GM23338 (cell line): ENCODE measurements around the gene SLIT1. TPM values are rescaled to one million over a fixed set of nuclear protein-coding genes. Genes with fewer than 3 reads are reported as not detected.

Experiments used
- ATAC-seq: fragments of 200-7000 bp; cut with Tn5 transposase; 3 replicates; pipeline ENCODE4 v1.9.1; 2020
- DNase-seq: peaks from one replicate; pipeline ENCODE4 v3.0.0-alpha.2; 2015; ENCODE audit warnings: low spot score
- H2AFZ ChIP-seq: fragments of 200-600 bp; sonication (generic); 2 replicates; pipeline ENCODE4 v1.8.0; 2016; ENCODE audit warnings: antibody characterized with exemption, mild to moderate bottlenecking, moderate library complexity
- H3F3A ChIP-seq: fragments of 200-600 bp; sonication (generic); replicated peaks from 2 replicates; pipeline ENCODE4 v1.8.0; 2017; ENCODE audit warnings: antibody characterized with exemption, mixed run types, low read depth
- H3K27ac ChIP-seq: fragments of 200-600 bp; sonication (generic); 2 replicates; pipeline ENCODE4 v1.6.1; 2016; ENCODE audit warnings: low read depth
- H3K27me3 ChIP-seq: fragments of 200-600 bp; sonication (generic); 2 replicates; pipeline ENCODE4 v1.8.0; 2016; ENCODE audit warnings: mild to moderate bottlenecking, mixed run types, moderate library complexity; ENCODE audit not compliant: insufficient read depth
- H3K36me3 ChIP-seq: fragments of 200-600 bp; sonication (generic); 2 replicates; pipeline ENCODE4 v1.8.0; 2016; ENCODE audit warnings: mild to moderate bottlenecking; ENCODE audit not compliant: insufficient read depth
- H3K4me1 ChIP-seq: fragments of 200-600 bp; sonication (generic); 2 replicates; pipeline ENCODE4 v1.8.0; 2016; ENCODE audit warnings: mild to moderate bottlenecking, moderate library complexity; ENCODE audit not compliant: insufficient read depth
- H3K4me2 ChIP-seq: fragments of 200-600 bp; sonication (generic); 2 replicates; pipeline ENCODE4 v1.7.1; 2017; ENCODE audit warnings: mixed run types
- H3K4me3 ChIP-seq: fragments of 200-600 bp; sonication (generic); 2 replicates; pipeline ENCODE4 v1.6.1; 2016; ENCODE audit warnings: mixed run types
- H3K79me2 ChIP-seq: fragments of 200-600 bp; sonication (generic); replicated peaks from 2 replicates; pipeline ENCODE4 v1.8.0; 2017; ENCODE audit warnings: mild to moderate bottlenecking; ENCODE audit not compliant: insufficient read depth
- H3K9me2 ChIP-seq: fragments of 200-600 bp; sonication (generic); 2 replicates; pipeline ENCODE4 v1.8.0; 2017; ENCODE audit not compliant: insufficient read depth
- H4K20me1 ChIP-seq: fragments of 200-600 bp; sonication (generic); replicated peaks from 2 replicates; pipeline ENCODE4 v1.8.0; 2017; ENCODE audit warnings: mild to moderate bottlenecking; ENCODE audit not compliant: insufficient read depth
- H3K27ac Mint-ChIP-seq: 2 replicates; pipeline ENCODE4 v1.8.0; 2020; ENCODE audit warnings: inconsistent platforms, mild to moderate bottlenecking, moderate library complexity, mixed read lengths
- H3K27me3 Mint-ChIP-seq: 3 replicates; pipeline ENCODE4 v1.8.0; 2022; ENCODE audit warnings: low read depth, mild to moderate bottlenecking, moderate library complexity, mixed read lengths, inconsistent platforms; ENCODE audit not compliant: insufficient read depth, poor library complexity
- H3K36me3 Mint-ChIP-seq: 3 replicates; pipeline ENCODE4 v1.8.0; 2021; ENCODE audit warnings: low read depth, mild to moderate bottlenecking, inconsistent platforms, moderate library complexity, mixed read lengths
- H3K4me1 Mint-ChIP-seq: 3 replicates; pipeline ENCODE4 v1.8.0; 2020; ENCODE audit warnings: mild to moderate bottlenecking, inconsistent platforms, mixed read lengths
- H3K4me3 Mint-ChIP-seq: 3 replicates; pipeline ENCODE4 v1.8.0; 2021; ENCODE audit warnings: moderate library complexity, mild to moderate bottlenecking, inconsistent platforms, mixed read lengths
- H3K9me3 Mint-ChIP-seq: 3 replicates; pipeline ENCODE4 v1.8.0; 2020; ENCODE audit warnings: moderate library complexity, mild to moderate bottlenecking, inconsistent platforms, mixed read lengths
- CREB1 ChIP-seq: fragments of 250-450 bp; sonication (Bioruptor Pico); IDR thresholded peaks from 2 replicates; pipeline ENCODE4 v1.5.0; 2020; ENCODE audit warnings: low read depth, mild to moderate bottlenecking, moderate library complexity
- EZH2 ChIP-seq: fragments of 200-600 bp; sonication (generic); IDR thresholded peaks from one replicate; pipeline ENCODE4 v1.8.0; 2017; ENCODE audit warnings: antibody characterized with exemption, mild to moderate bottlenecking, low read depth; ENCODE audit not compliant: unreplicated experiment
- EZH2phosphoT487 ChIP-seq: fragments of 200-600 bp; sonication (generic); IDR thresholded peaks from one replicate; pipeline ENCODE4 v1.8.1; 2018; ENCODE audit warnings: antibody characterized with exemption; ENCODE audit not compliant: unreplicated experiment
- JUNB ChIP-seq: IDR thresholded peaks from one replicate; pipeline ENCODE4 v1.6.1; 2016; ENCODE audit warnings: antibody characterized with exemption; ENCODE audit not compliant: unreplicated experiment
- NANOG ChIP-seq: IDR thresholded peaks from 2 replicates; pipeline ENCODE4 v1.6.1; 2016; ENCODE audit warnings: antibody characterized with exemption, borderline replicate concordance
- POLR2AphosphoS5 ChIP-seq: IDR thresholded peaks from 2 replicates; pipeline ENCODE4 v1.6.1; 2016; ENCODE audit warnings: antibody characterized with exemption, low read depth
- STAT1 ChIP-seq: IDR thresholded peaks from one replicate; pipeline ENCODE4 v1.6.1; 2016; ENCODE audit warnings: antibody characterized with exemption; ENCODE audit not compliant: unreplicated experiment
- ZNF114 ChIP-seq: fragments of 250-450 bp; sonication (Bioruptor Pico); IDR thresholded peaks from 2 replicates; pipeline ENCODE4 v1.5.0; 2020; ENCODE audit warnings: mild to moderate bottlenecking, moderate library complexity
- ZNF331 ChIP-seq: fragments of 250-450 bp; sonication (Bioruptor Pico); IDR thresholded peaks from 2 replicates; pipeline ENCODE4 v1.5.0; 2020; ENCODE audit warnings: low read depth, mild to moderate bottlenecking, moderate library complexity
- polyA plus RNA-seq: library from polyadenylated mRNA; unstranded; fragments of >200 nt; fragmentation: Nextera tagmentation; extraction: Ambion mirVana; gene quantifications from 2 replicates; pipeline ENCODE4 v1.2.1, GENCODE V29; 2016
- total RNA-seq: library from RNA; depleted of rRNA; stranded (reverse); fragments of >200 nt; shearing (Covaris generic); gene quantifications from 2 replicates; pipeline ENCODE4 v1.2.3, GENCODE V29; 2014
- TF ChIP-seq, protein P1 (sequence below): IDR thresholded peaks from one replicate; pipeline ENCODE4 v1.6.1; 2018; ENCODE audit warnings: antibody characterized with exemption; ENCODE audit not compliant: unreplicated experiment
- TF ChIP-seq, protein P2 (sequence below): IDR thresholded peaks from 2 replicates; pipeline ENCODE4 v1.6.1; 2016; ENCODE audit warnings: antibody characterized with exemption
- TF ChIP-seq, protein P3 (sequence below): fragments of 250-450 bp; sonication (Bioruptor Pico); IDR thresholded peaks from 2 replicates; pipeline ENCODE4 v1.5.0; 2020; ENCODE audit warnings: mild to moderate bottlenecking, moderate library complexity
- TF ChIP-seq, protein P4 (sequence below), 2 experiments: fragments of 200-600 bp in 1 of 2; sonication (generic) in 1 of 2; conservative IDR thresholded peaks; 2 replicates each; pipeline versions ENCODE4 v1.5.1 to v1.6.1; 2016 to 2017; ENCODE audit warnings: antibody characterized with exemption in 2 of 2, low read depth in 2 of 2, mild to moderate bottlenecking in 2 of 2, moderate library complexity in 1 of 2

The SLIT1 gene
- total and polyA plus RNA-seq, 2 experiments from 2014 or later = 0.76 to 1.7 TPM

DNA sequence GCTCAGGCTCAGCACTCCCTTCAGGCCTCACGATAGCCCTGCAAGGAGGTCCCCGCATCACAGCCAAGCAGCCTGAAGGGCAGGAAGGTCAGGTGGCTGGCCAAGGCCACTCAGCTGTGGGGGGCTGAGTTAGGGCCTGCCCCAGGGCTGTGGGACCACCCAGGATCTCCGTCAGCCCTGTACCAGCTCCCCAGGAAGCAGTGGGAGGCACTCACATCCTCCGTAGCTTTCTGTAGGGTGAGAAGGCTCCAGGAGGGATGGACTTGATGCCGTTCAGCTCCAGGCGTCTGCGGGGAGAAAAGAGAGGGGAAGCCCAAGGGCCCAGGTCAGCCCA, 125.9 kb downstream of the SLIT1 start:
- H3K4me2 ChIP-seq = no peak overlapping the region
- no peaks in the 10 kb centered on the region for H3K36me3 ChIP-seq
- H3F3A ChIP-seq = no peaks in the 10 kb centered on the region
- DNase-seq = no peak
- H3K4me3 ChIP-seq = no peak overlapping the region
- no peaks in the 10 kb centered on the region for H3K36me3 Mint-ChIP-seq
- H3K27me3 ChIP-seq = no peaks in the 10 kb centered on the region
- no peaks in the 10 kb centered on the region for H3K9me3 Mint-ChIP-seq
- H3K27ac ChIP-seq = no peak overlapping the region
- no peaks in the 10 kb centered on the region for H3K79me2 ChIP-seq
- no peaks in the 10 kb centered on the region for H3K4me1 ChIP-seq
- no peak overlapping the region for H2AFZ ChIP-seq
- ATAC-seq = no peak
- peaks cover 10% of the 10 kb centered on the region for H3K27me3 Mint-ChIP-seq
- TF ChIP-seq, protein P1, sequence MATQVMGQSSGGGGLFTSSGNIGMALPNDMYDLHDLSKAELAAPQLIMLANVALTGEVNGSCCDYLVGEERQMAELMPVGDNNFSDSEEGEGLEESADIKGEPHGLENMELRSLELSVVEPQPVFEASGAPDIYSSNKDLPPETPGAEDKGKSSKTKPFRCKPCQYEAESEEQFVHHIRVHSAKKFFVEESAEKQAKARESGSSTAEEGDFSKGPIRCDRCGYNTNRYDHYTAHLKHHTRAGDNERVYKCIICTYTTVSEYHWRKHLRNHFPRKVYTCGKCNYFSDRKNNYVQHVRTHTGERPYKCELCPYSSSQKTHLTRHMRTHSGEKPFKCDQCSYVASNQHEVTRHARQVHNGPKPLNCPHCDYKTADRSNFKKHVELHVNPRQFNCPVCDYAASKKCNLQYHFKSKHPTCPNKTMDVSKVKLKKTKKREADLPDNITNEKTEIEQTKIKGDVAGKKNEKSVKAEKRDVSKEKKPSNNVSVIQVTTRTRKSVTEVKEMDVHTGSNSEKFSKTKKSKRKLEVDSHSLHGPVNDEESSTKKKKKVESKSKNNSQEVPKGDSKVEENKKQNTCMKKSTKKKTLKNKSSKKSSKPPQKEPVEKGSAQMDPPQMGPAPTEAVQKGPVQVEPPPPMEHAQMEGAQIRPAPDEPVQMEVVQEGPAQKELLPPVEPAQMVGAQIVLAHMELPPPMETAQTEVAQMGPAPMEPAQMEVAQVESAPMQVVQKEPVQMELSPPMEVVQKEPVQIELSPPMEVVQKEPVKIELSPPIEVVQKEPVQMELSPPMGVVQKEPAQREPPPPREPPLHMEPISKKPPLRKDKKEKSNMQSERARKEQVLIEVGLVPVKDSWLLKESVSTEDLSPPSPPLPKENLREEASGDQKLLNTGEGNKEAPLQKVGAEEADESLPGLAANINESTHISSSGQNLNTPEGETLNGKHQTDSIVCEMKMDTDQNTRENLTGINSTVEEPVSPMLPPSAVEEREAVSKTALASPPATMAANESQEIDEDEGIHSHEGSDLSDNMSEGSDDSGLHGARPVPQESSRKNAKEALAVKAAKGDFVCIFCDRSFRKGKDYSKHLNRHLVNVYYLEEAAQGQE = no peak
- TF ChIP-seq ZNF331 (CRISPR knock-in tag) (no peak), STAT1 (no peak), JUNB (no peak), ZNF114 (no peak), EZH2phosphoT487 (no peak), EZH2 (no peak), NANOG (no peak), POLR2AphosphoS5 (no peak), CREB1 (no peak)
- TF ChIP-seq, protein P2, sequence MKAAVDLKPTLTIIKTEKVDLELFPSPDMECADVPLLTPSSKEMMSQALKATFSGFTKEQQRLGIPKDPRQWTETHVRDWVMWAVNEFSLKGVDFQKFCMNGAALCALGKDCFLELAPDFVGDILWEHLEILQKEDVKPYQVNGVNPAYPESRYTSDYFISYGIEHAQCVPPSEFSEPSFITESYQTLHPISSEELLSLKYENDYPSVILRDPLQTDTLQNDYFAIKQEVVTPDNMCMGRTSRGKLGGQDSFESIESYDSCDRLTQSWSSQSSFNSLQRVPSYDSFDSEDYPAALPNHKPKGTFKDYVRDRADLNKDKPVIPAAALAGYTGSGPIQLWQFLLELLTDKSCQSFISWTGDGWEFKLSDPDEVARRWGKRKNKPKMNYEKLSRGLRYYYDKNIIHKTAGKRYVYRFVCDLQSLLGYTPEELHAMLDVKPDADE = no peak
- TF ChIP-seq, protein P3, sequence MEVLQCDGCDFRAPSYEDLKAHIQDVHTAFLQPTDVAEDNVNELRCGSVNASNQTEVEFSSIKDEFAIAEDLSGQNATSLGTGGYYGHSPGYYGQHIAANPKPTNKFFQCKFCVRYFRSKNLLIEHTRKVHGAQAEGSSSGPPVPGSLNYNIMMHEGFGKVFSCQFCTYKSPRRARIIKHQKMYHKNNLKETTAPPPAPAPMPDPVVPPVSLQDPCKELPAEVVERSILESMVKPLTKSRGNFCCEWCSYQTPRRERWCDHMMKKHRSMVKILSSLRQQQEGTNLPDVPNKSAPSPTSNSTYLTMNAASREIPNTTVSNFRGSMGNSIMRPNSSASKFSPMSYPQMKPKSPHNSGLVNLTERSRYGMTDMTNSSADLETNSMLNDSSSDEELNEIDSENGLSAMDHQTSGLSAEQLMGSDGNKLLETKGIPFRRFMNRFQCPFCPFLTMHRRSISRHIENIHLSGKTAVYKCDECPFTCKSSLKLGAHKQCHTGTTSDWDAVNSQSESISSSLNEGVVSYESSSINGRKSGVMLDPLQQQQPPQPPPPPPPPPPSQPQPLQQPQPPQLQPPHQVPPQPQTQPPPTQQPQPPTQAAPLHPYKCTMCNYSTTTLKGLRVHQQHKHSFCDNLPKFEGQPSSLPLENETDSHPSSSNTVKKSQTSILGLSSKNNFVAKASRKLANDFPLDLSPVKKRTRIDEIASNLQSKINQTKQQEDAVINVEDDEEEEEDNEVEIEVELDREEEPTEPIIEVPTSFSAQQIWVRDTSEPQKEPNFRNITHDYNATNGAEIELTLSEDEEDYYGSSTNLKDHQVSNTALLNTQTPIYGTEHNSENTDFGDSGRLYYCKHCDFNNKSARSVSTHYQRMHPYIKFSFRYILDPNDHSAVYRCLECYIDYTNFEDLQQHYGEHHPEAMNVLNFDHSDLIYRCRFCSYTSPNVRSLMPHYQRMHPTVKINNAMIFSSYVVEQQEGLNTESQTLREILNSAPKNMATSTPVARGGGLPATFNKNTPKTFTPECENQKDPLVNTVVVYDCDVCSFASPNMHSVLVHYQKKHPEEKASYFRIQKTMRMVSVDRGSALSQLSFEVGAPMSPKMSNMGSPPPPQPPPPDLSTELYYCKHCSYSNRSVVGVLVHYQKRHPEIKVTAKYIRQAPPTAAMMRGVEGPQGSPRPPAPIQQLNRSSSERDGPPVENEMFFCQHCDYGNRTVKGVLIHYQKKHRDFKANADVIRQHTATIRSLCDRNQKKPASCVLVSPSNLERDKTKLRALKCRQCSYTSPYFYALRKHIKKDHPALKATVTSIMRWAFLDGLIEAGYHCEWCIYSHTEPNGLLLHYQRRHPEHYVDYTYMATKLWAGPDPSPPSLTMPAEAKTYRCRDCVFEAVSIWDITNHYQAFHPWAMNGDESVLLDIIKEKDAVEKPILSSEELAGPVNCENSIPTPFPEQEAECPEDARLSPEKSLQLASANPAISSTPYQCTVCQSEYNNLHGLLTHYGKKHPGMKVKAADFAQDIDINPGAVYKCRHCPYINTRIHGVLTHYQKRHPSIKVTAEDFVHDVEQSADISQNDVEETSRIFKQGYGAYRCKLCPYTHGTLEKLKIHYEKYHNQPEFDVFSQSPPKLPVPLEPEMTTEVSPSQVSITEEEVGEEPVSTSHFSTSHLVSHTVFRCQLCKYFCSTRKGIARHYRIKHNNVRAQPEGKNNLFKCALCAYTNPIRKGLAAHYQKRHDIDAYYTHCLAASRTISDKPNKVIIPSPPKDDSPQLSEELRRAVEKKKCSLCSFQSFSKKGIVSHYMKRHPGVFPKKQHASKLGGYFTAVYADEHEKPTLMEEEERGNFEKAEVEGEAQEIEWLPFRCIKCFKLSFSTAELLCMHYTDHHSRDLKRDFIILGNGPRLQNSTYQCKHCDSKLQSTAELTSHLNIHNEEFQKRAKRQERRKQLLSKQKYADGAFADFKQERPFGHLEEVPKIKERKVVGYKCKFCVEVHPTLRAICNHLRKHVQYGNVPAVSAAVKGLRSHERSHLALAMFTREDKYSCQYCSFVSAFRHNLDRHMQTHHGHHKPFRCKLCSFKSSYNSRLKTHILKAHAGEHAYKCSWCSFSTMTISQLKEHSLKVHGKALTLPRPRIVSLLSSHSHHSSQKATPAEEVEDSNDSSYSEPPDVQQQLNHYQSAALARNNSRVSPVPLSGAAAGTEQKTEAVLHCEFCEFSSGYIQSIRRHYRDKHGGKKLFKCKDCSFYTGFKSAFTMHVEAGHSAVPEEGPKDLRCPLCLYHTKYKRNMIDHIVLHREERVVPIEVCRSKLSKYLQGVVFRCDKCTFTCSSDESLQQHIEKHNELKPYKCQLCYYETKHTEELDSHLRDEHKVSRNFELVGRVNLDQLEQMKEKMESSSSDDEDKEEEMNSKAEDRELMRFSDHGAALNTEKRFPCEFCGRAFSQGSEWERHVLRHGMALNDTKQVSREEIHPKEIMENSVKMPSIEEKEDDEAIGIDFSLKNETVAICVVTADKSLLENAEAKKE = no peak
- TF ChIP-seq, protein P4, sequence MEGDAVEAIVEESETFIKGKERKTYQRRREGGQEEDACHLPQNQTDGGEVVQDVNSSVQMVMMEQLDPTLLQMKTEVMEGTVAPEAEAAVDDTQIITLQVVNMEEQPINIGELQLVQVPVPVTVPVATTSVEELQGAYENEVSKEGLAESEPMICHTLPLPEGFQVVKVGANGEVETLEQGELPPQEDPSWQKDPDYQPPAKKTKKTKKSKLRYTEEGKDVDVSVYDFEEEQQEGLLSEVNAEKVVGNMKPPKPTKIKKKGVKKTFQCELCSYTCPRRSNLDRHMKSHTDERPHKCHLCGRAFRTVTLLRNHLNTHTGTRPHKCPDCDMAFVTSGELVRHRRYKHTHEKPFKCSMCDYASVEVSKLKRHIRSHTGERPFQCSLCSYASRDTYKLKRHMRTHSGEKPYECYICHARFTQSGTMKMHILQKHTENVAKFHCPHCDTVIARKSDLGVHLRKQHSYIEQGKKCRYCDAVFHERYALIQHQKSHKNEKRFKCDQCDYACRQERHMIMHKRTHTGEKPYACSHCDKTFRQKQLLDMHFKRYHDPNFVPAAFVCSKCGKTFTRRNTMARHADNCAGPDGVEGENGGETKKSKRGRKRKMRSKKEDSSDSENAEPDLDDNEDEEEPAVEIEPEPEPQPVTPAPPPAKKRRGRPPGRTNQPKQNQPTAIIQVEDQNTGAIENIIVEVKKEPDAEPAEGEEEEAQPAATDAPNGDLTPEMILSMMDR (conservative IDR thresholded peaks at IDR 0.05; ENCODE audit: low read depth in 2 of 2) = no peak
- H3K9me2 ChIP-seq = no peaks in the 10 kb centered on the region
- no peak overlapping the region for H3K27ac Mint-ChIP-seq
- no peaks in the 10 kb centered on the region for H4K20me1 ChIP-seq
- peaks cover 3% of the 10 kb centered on the region; the same call in 1 of the 3 replicates for H3K4me1 Mint-ChIP-seq
- H3K4me3 Mint-ChIP-seq = no peak overlapping the region
